CD4-positive, alpha-beta T cell (primary cell): ENCODE measurements around the gene TBXT. TPM values are rescaled to one million over a fixed set of nuclear protein-coding genes. Genes with fewer than 3 reads are reported as not detected.
A peak's percentile ranks its signal among the peaks of the same experiment; 100 is the strongest.

Experiments
- ATAC-seq: fragments of 200-7000 bp; cut with Tn5 transposase; one replicate; pipeline ENCODE4 v1.10.0; 2022; ENCODE audit warnings: mild to moderate bottlenecking; ENCODE audit not compliant: poor library complexity
- CTCF ChIA-PET: fragments of 350-600 bp; sonication (Branson Sonifier 250); formaldehyde crosslinking; loops from one replicate; lab custom pipeline; 2021; ENCODE audit warnings: antibody characterized with exemption, inconsistent platforms; lab: Charles Lee
- POLR2A ChIA-PET: fragments of 350-600 bp; sonication (Branson Sonifier 250); formaldehyde crosslinking; loops from one replicate; lab custom pipeline; 2021; ENCODE audit warnings: antibody characterized with exemption, inconsistent platforms; lab: Charles Lee
- DNase-seq, 14 experiments: peaks; one replicate each; pipeline ENCODE4 v3.0.0-alpha.2; 2013 to 2020; ENCODE audit warnings: mixed read lengths in 2 of 14
- H3K27ac ChIP-seq, 2 donors: one replicate each; pipeline versions ENCODE4 v1.5.1 to v1.7.0; 2013; ENCODE audit warnings: low read length in 2 of 2, low read depth in 1 of 2, mild to moderate bottlenecking in 1 of 2
- H3K27me3 ChIP-seq, 2 experiments: 1 replicate in 1 of 2; 2 replicates in 1 of 2; pipeline versions ENCODE4 v1.6.1 to v1.7.0; 2013; ENCODE audit warnings: low read length in 2 of 2, control low read depth in 1 of 2, mild to moderate bottlenecking in 1 of 2, moderate library complexity in 1 of 2; ENCODE audit not compliant: insufficient read depth in 2 of 2, control insufficient read depth in 1 of 2
- H3K36me3 ChIP-seq: one replicate; pipeline ENCODE4 v1.6.1; 2013; ENCODE audit warnings: low read length, control low read depth; ENCODE audit not compliant: insufficient read depth
- H3K4me1 ChIP-seq: one replicate; pipeline ENCODE4 v1.6.1; 2013; ENCODE audit warnings: low read length, control low read depth; ENCODE audit not compliant: insufficient read depth
- H3K4me3 ChIP-seq: one replicate; pipeline ENCODE4 v1.5.1; 2013; ENCODE audit warnings: mild to moderate bottlenecking, low read length, moderate library complexity
- H3K9me3 ChIP-seq, 2 experiments: 1 replicate in 1 of 2; 2 replicates in 1 of 2; pipeline versions ENCODE4 v1.6.1 to v1.7.0; 2013; ENCODE audit warnings: low read length in 2 of 2, mild to moderate bottlenecking in 2 of 2, control low read depth in 1 of 2, moderate library complexity in 1 of 2; ENCODE audit not compliant: control insufficient read depth in 1 of 2, insufficient read depth in 1 of 2
- H3K27ac Mint-ChIP-seq: one replicate; pipeline ENCODE4 v1.8.0; 2020; ENCODE audit warnings: mixed read lengths
- H3K27me3 Mint-ChIP-seq: one replicate; pipeline ENCODE4 v1.8.0; 2021; ENCODE audit warnings: mixed read lengths
- H3K36me3 Mint-ChIP-seq: one replicate; pipeline ENCODE4 v1.8.0; 2021; ENCODE audit warnings: low read depth, mixed read lengths
- H3K4me1 Mint-ChIP-seq: one replicate; pipeline ENCODE4 v1.8.0; 2021; ENCODE audit warnings: low read depth, mixed read lengths
- H3K4me3 Mint-ChIP-seq: one replicate; pipeline ENCODE4 v1.8.0; 2020; ENCODE audit warnings: mild to moderate bottlenecking, mixed read lengths
- H3K9me3 Mint-ChIP-seq: one replicate; pipeline ENCODE4 v1.8.0; 2020; ENCODE audit warnings: mixed read lengths
- intact Hi-C, 2 experiments: fragments of 100-400 bp; cut with DNase I in 1 of 2; cut with micrococcal nuclease in 1 of 2; formaldehyde crosslinking; loops; one replicate each; pipeline versions ENCODE4 v1.15.1 to v1.9.0; 2023 to 2025; cut with DNase I, micrococcal nuclease
- total RNA-seq, 174 experiments: library from RNA in 2 of 174; stranded (reverse) in 2 of 174; gene quantifications; one replicate each; pipeline ENCODE4 v1.2.3 and lab custom pipeline; 2021 to 2026
- TF ChIP-seq, protein P1 (sequence below): fragments of 200-600 bp; IDR thresholded peaks from one replicate; pipeline ENCODE4 v1.8.0; 2022; ENCODE audit warnings: antibody characterized with exemption, mild to moderate bottlenecking

TBXT gene
- total RNA-seq, 2 experiments from 2014 or later, result not detected

DNA sequence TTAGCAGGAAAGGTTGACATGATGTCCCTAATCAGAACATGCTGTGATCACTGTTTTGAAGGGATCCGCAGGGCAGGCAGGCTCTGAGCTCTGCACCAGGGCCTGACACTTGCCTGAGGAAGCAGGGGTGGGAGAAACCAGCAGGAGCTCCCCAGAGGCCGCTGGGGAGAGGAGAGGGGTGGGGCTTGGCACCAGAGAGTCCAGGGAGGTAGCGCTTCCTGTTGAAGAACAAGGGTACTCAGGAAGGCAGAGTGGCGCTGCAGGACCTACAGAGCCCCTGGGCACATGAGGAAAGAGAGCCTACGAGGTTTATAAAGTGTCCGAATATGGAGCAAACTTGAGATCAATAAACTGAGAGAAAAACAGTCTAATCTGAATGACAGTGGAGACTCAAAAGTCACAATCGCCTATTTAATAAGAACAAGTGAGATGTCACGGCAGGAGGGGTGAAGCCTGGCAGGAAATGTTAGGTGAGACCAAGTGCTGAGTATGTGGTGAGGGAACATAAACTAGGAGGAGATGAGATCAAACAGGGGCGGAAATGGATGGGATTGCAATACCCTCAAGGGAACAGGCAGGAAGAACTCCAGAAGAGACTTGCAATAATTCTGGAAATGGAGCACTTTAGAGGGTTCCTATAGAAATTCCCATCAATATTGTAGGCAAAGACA, 5.8 kb upstream of the TBXT start:
- no peak for ATAC-seq
- POLR2A ChIA-PET, result no interaction called here
- Mint-ChIP-seq H3K27ac (no peak overlapping the region), H3K9me3 (no peaks in the 10 kb centered on the region), H3K4me1 (no peaks in the 10 kb centered on the region), H3K27me3 (peaks cover 5% of the 10 kb centered on the region), H3K36me3 (no peaks in the 10 kb centered on the region), H3K4me3 (no peak overlapping the region)
- peaks cover 19% of the 10 kb centered on the region for H3K4me1 ChIP-seq
- no peaks in the 10 kb centered on the region for H3K36me3 ChIP-seq
- no peak overlapping the region for H3K4me3 ChIP-seq
- peak in 1 of 14 experiments; percentile 14 for DNase-seq
- CTCF ChIA-PET, result no interaction called here
- no peak overlapping the region for H3K27ac ChIP-seq
- peaks cover 0 to 12% of the 10 kb centered on the region in 2 experiments for H3K9me3 ChIP-seq
- TF ChIP-seq, protein P1, sequence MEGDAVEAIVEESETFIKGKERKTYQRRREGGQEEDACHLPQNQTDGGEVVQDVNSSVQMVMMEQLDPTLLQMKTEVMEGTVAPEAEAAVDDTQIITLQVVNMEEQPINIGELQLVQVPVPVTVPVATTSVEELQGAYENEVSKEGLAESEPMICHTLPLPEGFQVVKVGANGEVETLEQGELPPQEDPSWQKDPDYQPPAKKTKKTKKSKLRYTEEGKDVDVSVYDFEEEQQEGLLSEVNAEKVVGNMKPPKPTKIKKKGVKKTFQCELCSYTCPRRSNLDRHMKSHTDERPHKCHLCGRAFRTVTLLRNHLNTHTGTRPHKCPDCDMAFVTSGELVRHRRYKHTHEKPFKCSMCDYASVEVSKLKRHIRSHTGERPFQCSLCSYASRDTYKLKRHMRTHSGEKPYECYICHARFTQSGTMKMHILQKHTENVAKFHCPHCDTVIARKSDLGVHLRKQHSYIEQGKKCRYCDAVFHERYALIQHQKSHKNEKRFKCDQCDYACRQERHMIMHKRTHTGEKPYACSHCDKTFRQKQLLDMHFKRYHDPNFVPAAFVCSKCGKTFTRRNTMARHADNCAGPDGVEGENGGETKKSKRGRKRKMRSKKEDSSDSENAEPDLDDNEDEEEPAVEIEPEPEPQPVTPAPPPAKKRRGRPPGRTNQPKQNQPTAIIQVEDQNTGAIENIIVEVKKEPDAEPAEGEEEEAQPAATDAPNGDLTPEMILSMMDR, result no peak
- H3K27me3 ChIP-seq, result peaks cover 39 to 46% of the 10 kb centered on the region in 2 experiments
- intact Hi-C loops, result no loop called here

DNA sequence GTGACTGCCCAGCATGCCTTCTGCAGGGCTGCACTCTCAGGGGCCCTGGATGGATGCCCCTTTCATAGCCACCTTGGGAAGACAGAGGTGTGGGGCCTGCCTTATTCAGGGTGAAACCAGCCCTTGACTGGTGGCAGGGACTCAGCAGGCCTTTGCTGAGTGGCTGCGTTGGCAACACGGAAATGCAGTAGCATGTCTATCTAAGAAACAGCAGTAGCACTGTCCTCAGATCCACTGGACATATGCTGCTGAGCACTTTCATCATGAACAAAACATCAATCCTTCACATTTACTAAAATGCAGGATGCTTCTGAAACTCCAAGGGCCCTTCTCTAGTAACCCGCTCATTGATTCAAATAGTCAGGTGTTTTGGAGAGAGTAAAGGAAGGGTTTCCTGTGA, 4.9 kb upstream of the TBXT start:
- TF ChIP-seq, protein P1, result no peak
- DNase-seq (no peak), ATAC-seq (no peak)
- Histone ChIP-seq H3K27ac (no peak overlapping the region), H3K4me3 (no peak overlapping the region), H3K4me1 (peaks cover 27% of the 10 kb centered on the region), H3K9me3 (peaks cover 0 to 15% of the 10 kb centered on the region in 2 experiments), H3K27me3 (peaks cover 44 to 50% of the 10 kb centered on the region in 2 experiments), H3K36me3 (no peaks in the 10 kb centered on the region)
- Mint-ChIP-seq H3K9me3 (no peaks in the 10 kb centered on the region), H3K27me3 (peaks cover 8% of the 10 kb centered on the region), H3K4me1 (no peaks in the 10 kb centered on the region), H3K27ac (no peak overlapping the region), H3K36me3 (no peaks in the 10 kb centered on the region), H3K4me3 (no peak overlapping the region)
- ChIA-PET POLR2A (no interaction called here), CTCF (no interaction called here)
- intact Hi-C loops, result no loop called here

DNA sequence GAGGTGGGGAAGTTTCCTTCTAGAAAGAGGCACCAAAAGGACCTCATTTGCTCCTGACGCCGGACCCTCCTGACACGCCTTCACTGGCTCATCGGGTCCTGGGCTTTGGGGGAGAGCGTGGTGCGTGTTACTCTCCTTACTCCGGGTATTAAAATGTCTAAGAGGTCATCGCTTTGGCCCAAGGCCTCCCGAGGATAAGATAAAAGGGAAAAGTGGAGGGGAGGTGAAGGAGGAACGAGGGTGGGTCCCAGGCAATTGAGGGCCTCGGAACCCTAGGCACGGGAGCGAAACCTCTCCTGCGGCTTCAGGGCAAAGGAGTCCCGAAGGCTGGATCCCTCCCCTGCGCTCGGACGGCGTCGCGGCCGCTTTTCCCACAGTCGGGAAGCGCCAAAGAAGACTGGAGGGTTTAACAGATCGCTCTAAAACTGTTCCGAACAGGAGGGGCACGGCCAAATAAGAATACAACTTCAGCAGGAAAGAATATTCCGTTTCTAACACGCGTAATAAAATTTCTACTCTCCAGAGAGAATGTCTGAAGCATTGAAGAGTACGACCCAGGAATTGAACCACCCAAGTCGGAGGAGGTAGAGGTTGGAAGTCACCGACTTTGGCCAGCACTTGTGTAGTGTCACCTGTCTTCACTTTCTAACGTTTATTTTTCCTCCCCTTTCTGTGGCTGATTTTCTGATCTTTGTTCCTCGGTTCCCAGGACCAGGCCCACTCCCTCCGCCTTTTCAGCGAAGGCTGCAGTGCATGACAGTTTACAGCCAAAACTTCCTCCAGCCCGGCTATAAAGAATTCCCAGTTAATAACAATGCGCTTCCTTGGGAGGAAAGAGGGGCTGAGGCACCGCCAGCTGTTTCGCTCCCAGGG, 2.1 kb upstream of the TBXT start:
- TF ChIP-seq, protein P1, result no peak
- Histone ChIP-seq H3K36me3 (no peaks in the 10 kb centered on the region), H3K4me1 (peaks cover 41% of the 10 kb centered on the region), H3K27ac (no peak overlapping the region), H3K27me3 (peaks cover 63 to 77% of the 10 kb centered on the region in 2 experiments), H3K4me3 (no peak overlapping the region), H3K9me3 (peaks cover 0 to 27% of the 10 kb centered on the region in 2 experiments)
- Mint-ChIP-seq H3K36me3 (no peaks in the 10 kb centered on the region), H3K27ac (no peak overlapping the region), H3K4me3 (no peak overlapping the region), H3K9me3 (no peaks in the 10 kb centered on the region), H3K27me3 (peaks cover 27% of the 10 kb centered on the region), H3K4me1 (no peaks in the 10 kb centered on the region)
- ATAC-seq (no peak), DNase-seq (no peak)
- ChIA-PET CTCF (no interaction called here), POLR2A (no interaction called here)
- intact Hi-C loops, result no loop called here
